T-helper 2 cell (primary cell): ENCODE results near the gene TEPSIN.

Experiments
- DNase-seq, 5 experiments: peaks; one replicate each; pipeline versions ENCODE4 v3.0.0 to v3.0.0-alpha.2; 2012 to 2022

Gene TEPSIN

GRCh38 chr17:81181811-81182185 is 57.1 kb downstream of the TEPSIN start:
- DNase-seq: no peak

- no peak for DNase-seq
These were observed 57.7 kb downstream of the TEPSIN start for GRCh38 chr17:81180836-81181810.

DNA sequence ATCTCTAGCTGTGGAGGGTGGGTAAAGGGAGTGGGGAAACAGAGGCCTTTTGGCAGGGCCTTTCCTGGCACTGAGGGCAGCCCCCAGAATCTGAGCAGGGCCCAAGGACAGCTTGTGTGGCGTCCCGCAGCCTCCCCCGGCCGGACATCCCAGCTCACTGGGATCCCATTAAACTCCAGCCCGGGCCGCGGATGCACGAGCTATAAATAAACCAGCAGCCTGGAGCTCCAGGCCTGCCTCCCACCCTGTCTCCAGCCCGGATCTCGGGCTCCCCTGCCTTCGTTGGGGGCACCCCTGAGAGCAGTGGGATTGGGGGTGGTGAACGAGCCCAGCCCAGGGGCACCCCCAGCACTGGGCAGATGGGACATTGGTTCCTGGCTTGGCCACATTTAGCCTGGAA is 59.0 kb downstream of the TEPSIN start:
- DNase-seq: no peak

GRCh38 chr17:81179220-81179619 is 59.6 kb downstream of the TEPSIN start:
- DNase-seq: no peak
